PC-3 (cell line): ENCODE measurements around the gene IER2.

Experiments
- EZH2 ChIP-seq: fragments of 300-600 bp; sonication (generic); IDR thresholded peaks from one replicate; pipeline ENCODE4 v1.6.1; 2017; ENCODE audit warnings: antibody characterized with exemption, mild to moderate bottlenecking, low read length; ENCODE audit not compliant: unreplicated experiment
- EZH2phosphoT487 ChIP-seq: fragments of 300-600 bp; sonication (generic); IDR thresholded peaks from 2 replicates; pipeline ENCODE4 v1.6.1; 2018; ENCODE audit warnings: mild to moderate bottlenecking, antibody characterized with exemption, low read length, borderline replicate concordance
- TF ChIP-seq, protein P1 (sequence below): fragments of 300-600 bp; sonication (generic); conservative IDR thresholded peaks from 2 replicates; pipeline ENCODE4 v1.5.1; 2017; ENCODE audit warnings: antibody characterized with exemption, low read depth, mild to moderate bottlenecking, low read length

- TF ChIP-seq EZH2phosphoT487 (no peak), EZH2 (no peak)
- TF ChIP-seq, protein P1, sequence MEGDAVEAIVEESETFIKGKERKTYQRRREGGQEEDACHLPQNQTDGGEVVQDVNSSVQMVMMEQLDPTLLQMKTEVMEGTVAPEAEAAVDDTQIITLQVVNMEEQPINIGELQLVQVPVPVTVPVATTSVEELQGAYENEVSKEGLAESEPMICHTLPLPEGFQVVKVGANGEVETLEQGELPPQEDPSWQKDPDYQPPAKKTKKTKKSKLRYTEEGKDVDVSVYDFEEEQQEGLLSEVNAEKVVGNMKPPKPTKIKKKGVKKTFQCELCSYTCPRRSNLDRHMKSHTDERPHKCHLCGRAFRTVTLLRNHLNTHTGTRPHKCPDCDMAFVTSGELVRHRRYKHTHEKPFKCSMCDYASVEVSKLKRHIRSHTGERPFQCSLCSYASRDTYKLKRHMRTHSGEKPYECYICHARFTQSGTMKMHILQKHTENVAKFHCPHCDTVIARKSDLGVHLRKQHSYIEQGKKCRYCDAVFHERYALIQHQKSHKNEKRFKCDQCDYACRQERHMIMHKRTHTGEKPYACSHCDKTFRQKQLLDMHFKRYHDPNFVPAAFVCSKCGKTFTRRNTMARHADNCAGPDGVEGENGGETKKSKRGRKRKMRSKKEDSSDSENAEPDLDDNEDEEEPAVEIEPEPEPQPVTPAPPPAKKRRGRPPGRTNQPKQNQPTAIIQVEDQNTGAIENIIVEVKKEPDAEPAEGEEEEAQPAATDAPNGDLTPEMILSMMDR: no peak
Measured at GRCh38 chr19:13122980-13123957, 26.9 kb upstream of the IER2 start.
